Measurements from ENCODE around the gene SIDT2. TPM values are rescaled to one million over a fixed set of nuclear protein-coding genes. Genes with fewer than 3 reads are reported as not detected.

Gene SIDT2
- total and polyA plus RNA-seq, 2 donors (not counting 3 experiments of a cell fraction or from before 2014, with no cell fraction given): 28.7 to 34.5 TPM

- peaks cover 4% of the 10 kb centered on the region for H4K20me1 ChIP-seq (replicated peaks; ENCODE audit: control insufficient read depth, extremely low read depth, insufficient read depth, low read length)
- ChIA-PET CTCF (interaction anchor here (0.6 to 3.5 kb wide), 13 partner anchors 9 to 412 kb away, joined by 3 to 31 read pairs (median 6); partner anchors contain the start of genes APOA5, PCSK7, RNF214 and SIDT2), POLR2A (interaction anchor here (0.6 to 0.7 kb wide), 3 partner anchors 26 to 373 kb away, joined by 3 to 6 read pairs (median 3); no protein-coding TSS in a partner anchor)
- peak within 1 kb of the TSS; percentile 82 for H3K9ac ChIP-seq (replicated peaks; ENCODE audit: extremely low read depth, insufficient read depth, low read length)
- TSS peak; percentile 96 for BruUV-seq (replicated peaks)
- H3K36me3 ChIP-seq (ENCODE audit: control insufficient read depth in 2 of 2, extremely low read depth in 1 of 2, insufficient read depth in 2 of 2, low read length in 2 of 2): no peaks in the 10 kb centered on the region
- H3K4me3 ChIP-seq (replicated peaks in 1 of 3; ENCODE audit: insufficient read depth in 1 of 3, low read depth in 1 of 3, low read length in 3 of 3): peak within 1 kb of the TSS; percentile 79 to 95 (median 90)
- no peak for FAIRE-seq
- H3K4me2 ChIP-seq (ENCODE audit: insufficient read depth, low read length): peak within 1 kb of the TSS; percentile 60
- peak; percentile 90 for DNase-seq (ENCODE audit: low read depth, low spot score)
- H2AFZ ChIP-seq (ENCODE audit: low read depth, low read length): peak within 1 kb of the TSS; percentile 70
- peak within 1 kb of the TSS; percentile 33 for H3K27ac ChIP-seq (ENCODE audit: insufficient read depth, low read depth, low read length)
- no peak for TF ChIP-seq MYC (IDR thresholded peaks at IDR 0.05; ENCODE audit: low read depth, low read length)
- peak; percentile 94 for TF ChIP-seq POLR2AphosphoS5 (IDR thresholded peaks at IDR 0.05; ENCODE audit: insufficient read depth, low read depth, low read length)
- TF ChIP-seq POLR2A (IDR thresholded peaks at IDR 0.05; ENCODE audit: low read depth, low read length): peak; percentile 91
- peaks cover 46% of the 10 kb centered on the region for H3K79me2 ChIP-seq (ENCODE audit: control insufficient read depth, insufficient read depth, low read length)
- H3K9me1 ChIP-seq (replicated peaks; ENCODE audit: control insufficient read depth, extremely low read depth, insufficient read depth, low read length): no peaks in the 10 kb centered on the region
- intact Hi-C loops (cut with micrococcal nuclease): loop anchor here (1.0 kb wide), 1 partner anchor 371 kb away; no protein-coding TSS in a partner anchor
- H3K4me1 ChIP-seq (ENCODE audit: control insufficient read depth, extremely low read depth, insufficient read depth, low read length): peaks cover 11% of the 10 kb centered on the region
- dilution Hi-C loops (cut with MboI; ENCODE audit: extremely low pct_ligation_motif_present, low sequenced_read_pairs): no loop called here
- H3K9me3 ChIP-seq (replicated peaks; ENCODE audit: control insufficient read depth, insufficient read depth, low read length): no peaks in the 10 kb centered on the region
- no peaks in the 10 kb centered on the region for H3K27me3 ChIP-seq (ENCODE audit: control insufficient read depth in 2 of 2, insufficient read depth in 2 of 2, low read length in 2 of 2)
Observed at GRCh38 chr11:117143871-117144476, 34.6 kb upstream of the SIDT2 start, which contains the start of gene PAFAH1B2. Gene PAFAH1B2, plus strand, starts transcription at chr11:117144287. Its CDS starts 8,161 bp downstream, at chr11:117152448.

DNA sequence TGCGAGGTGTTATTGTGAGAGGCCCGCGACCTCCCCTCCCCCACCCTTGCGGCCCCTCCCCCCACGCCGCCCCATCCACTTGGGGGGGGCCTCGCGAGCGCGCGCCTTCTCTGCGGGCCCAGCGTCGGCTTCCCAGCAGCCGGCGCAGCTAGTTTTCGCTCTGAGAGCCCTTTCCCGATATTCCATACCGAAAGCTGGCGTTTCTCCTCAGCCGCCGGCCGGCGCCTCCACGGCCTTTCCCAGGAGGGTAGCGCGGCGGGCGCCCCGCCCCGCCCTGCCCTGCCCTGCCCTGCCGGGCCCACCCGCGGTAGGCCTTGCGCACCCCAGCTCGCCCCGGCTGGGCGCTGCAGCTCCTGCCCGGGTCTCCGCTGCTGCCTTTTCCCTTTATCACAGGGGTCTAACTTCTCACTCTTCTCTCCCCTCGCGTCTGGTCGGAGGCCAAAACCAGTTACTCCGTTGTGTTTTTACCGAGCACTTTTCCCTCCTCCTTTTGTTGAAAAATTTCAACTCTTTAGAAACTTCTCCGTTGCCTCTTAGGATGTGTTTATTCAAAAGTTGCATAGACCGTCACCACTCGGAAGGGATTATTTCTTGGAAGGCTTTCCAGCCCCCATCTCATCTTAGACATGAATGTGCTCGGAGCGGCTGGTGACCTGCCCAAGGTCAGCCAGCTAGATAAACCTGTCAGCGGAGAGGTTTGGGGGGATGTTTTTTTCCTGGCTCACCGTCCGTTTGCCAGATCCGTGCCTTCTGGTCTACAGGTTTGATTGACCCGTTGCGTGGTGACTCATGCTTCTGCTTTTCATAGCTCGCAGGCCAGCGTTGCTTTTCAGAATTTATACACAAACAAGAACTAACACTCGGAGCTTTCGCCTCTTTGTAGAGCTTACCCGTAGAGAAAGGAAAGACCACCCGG lies 33.8 kb upstream of the SIDT2 start:
- peaks cover 4% of the 10 kb centered on the region for H4K20me1 ChIP-seq (replicated peaks; ENCODE audit: control insufficient read depth, extremely low read depth, insufficient read depth, low read length)
- BruUV-seq (replicated peaks): TSS peak; percentile 49
- peaks cover 11% of the 10 kb centered on the region for H3K4me1 ChIP-seq (ENCODE audit: control insufficient read depth, extremely low read depth, insufficient read depth, low read length)
- no peaks in the 10 kb centered on the region for H3K9me1 ChIP-seq (replicated peaks; ENCODE audit: control insufficient read depth, extremely low read depth, insufficient read depth, low read length)
- H3K9ac ChIP-seq (replicated peaks; ENCODE audit: extremely low read depth, insufficient read depth, low read length): peak overlapping the region; percentile 82
- no peak overlapping the region for H2AFZ ChIP-seq (ENCODE audit: low read depth, low read length)
- POLR2A ChIA-PET: interaction anchor here (0.6 to 1.6 kb wide), 3 partner anchors 25 to 34 kb away, joined by 3 to 4 read pairs (median 3); partner anchors contain the start of gene SIDT2
- H3K36me3 ChIP-seq (ENCODE audit: control insufficient read depth in 2 of 2, extremely low read depth in 1 of 2, insufficient read depth in 2 of 2, low read length in 2 of 2): no peaks in the 10 kb centered on the region
- dilution Hi-C loops (cut with MboI; ENCODE audit: extremely low pct_ligation_motif_present, low sequenced_read_pairs) (no loop called here), intact Hi-C loops (cut with micrococcal nuclease) (loop anchor here (1.0 kb wide), 1 partner anchor 34 kb away; the partner anchor contains the start of gene SIDT2)
- peak overlapping the region; percentile 79 to 95 (median 90) for H3K4me3 ChIP-seq (replicated peaks in 1 of 3; ENCODE audit: insufficient read depth in 1 of 3, low read depth in 1 of 3, low read length in 3 of 3)
- H3K4me2 ChIP-seq (ENCODE audit: insufficient read depth, low read length): peak overlapping the region; percentile 57
- no peak for TF ChIP-seq POLR2AphosphoS5 (IDR thresholded peaks at IDR 0.05; ENCODE audit: insufficient read depth, low read depth, low read length)
- TF ChIP-seq MYC (IDR thresholded peaks at IDR 0.05; ENCODE audit: low read depth, low read length): no peak
- no peak for TF ChIP-seq CTCF (IDR thresholded peaks at IDR 0.05; ENCODE audit: extremely low read depth in 1 of 2, insufficient read depth in 1 of 2, low read depth in 1 of 2, low read length in 2 of 2)
- TF ChIP-seq JUN (IDR thresholded peaks at IDR 0.05; ENCODE audit: borderline replicate concordance, insufficient read depth, insufficient read length, low read depth): peak; percentile 60
- TF ChIP-seq MAX (IDR thresholded peaks at IDR 0.05; ENCODE audit: insufficient read depth, insufficient read length): no peak
- peak; percentile 83 for TF ChIP-seq FOS (IDR thresholded peaks at IDR 0.05; ENCODE audit: borderline replicate concordance, insufficient read depth, low read length)
- no peak for TF ChIP-seq GATA2 (IDR thresholded peaks at IDR 0.05; ENCODE audit: insufficient read depth, insufficient read length, low read depth, low read length)
- TF ChIP-seq POLR2A (IDR thresholded peaks at IDR 0.05; ENCODE audit: low read depth, low read length): peak; percentile 43
- TF ChIP-seq EZH2 (IDR thresholded peaks at IDR 0.05; ENCODE audit: borderline replicate concordance, low read depth, low read length, severe bottlenecking): no peak
- CTCF ChIA-PET: interaction anchor here (1.1 to 3.5 kb wide), 11 partner anchors 28 to 412 kb away, joined by 3 to 31 read pairs (median 8); partner anchors contain the start of genes APOA5, PCSK7, RNF214 and SIDT2
- FAIRE-seq (peak; percentile 18), DNase-seq (ENCODE audit: low read depth, low spot score) (peak; percentile 84)
- H3K9me3 ChIP-seq (replicated peaks; ENCODE audit: control insufficient read depth, insufficient read depth, low read length): no peaks in the 10 kb centered on the region
- H3K27ac ChIP-seq (ENCODE audit: insufficient read depth, low read depth, low read length): peak overlapping the region; percentile 33
- no peaks in the 10 kb centered on the region for H3K27me3 ChIP-seq (ENCODE audit: control insufficient read depth in 2 of 2, insufficient read depth in 2 of 2, low read length in 2 of 2)
- H3K79me2 ChIP-seq (ENCODE audit: control insufficient read depth, insufficient read depth, low read length): peaks cover 52% of the 10 kb centered on the region

Measured in endothelial cell of umbilical vein (primary cell).